HCT116 (cell line): ENCODE measurements around the gene GFPT1.

Experiments used
- EZH2phosphoT487 ChIP-seq: fragments of 200-600 bp; IDR thresholded peaks from 2 replicates; pipeline ENCODE4 v1.6.1; 2018; ENCODE audit warnings: antibody characterized with exemption, borderline replicate concordance
- MAX ChIP-seq: IDR thresholded peaks from 2 replicates; pipeline ENCODE4 v1.6.1; 2012
- POLR2A ChIP-seq: IDR thresholded peaks from 2 replicates; pipeline ENCODE4 v1.7.0; 2011; ENCODE audit warnings: borderline replicate concordance; ENCODE audit not compliant: insufficient read depth, insufficient read length; ENCODE audit errors: extremely low read depth

- peak; percentile 93 for TF ChIP-seq MAX
- peak; percentile 77 for TF ChIP-seq POLR2A
- no peak for TF ChIP-seq EZH2phosphoT487
Observed at GRCh38 chr2:69386789-69387734, at the start of gene GFPT1.
